Heart left ventricle (tissue), 16 donors: ENCODE results near the gene GFPT1. TPM values are rescaled to one million over a fixed set of nuclear protein-coding genes. Genes with fewer than 3 reads are reported as not detected.

ENCODE experiments used
- ATAC-seq, 4 donors: fragments of 200-7000 bp; cut with Tn5 transposase; one replicate each; pipeline ENCODE4 v1.9.1; 2020 to 2022; ENCODE audit warnings: moderate library complexity in 4 of 4, mild to moderate bottlenecking in 3 of 4, moderate number of reproducible peaks in 1 of 4
- DNase-seq, 5 donors: peaks; one replicate each; pipeline ENCODE4 v3.0.0-alpha.2; 2020
- H3K27ac ChIP-seq, 12 donors: fragments of 200-600 bp; sonication (generic) in 4 of 12; one replicate each; pipeline versions ENCODE4 v1.5.0 to v1.8.0; 2016 to 2022; ENCODE audit warnings: mild to moderate bottlenecking in 2 of 12
- H3K27me3 ChIP-seq, 9 donors: fragments of 200-600 bp; sonication (generic) in 2 of 9; one replicate each; pipeline versions ENCODE4 v1.5.1 to v1.8.0; 2016 to 2022; ENCODE audit warnings: mild to moderate bottlenecking in 3 of 9
- H3K36me3 ChIP-seq, 9 donors: fragments of 200-600 bp; sonication (generic) in 2 of 9; one replicate each; pipeline versions ENCODE4 v1.5.0 to v1.8.0; 2018 to 2022; ENCODE audit warnings: mild to moderate bottlenecking in 2 of 9
- H3K4me1 ChIP-seq, 12 donors: fragments of 200-600 bp; sonication (generic) in 4 of 12; one replicate each; pipeline versions ENCODE4 v1.5.0 to v1.8.0; 2016 to 2022; ENCODE audit warnings: mild to moderate bottlenecking in 3 of 12
- H3K4me3 ChIP-seq, 12 donors: fragments of 200-600 bp; sonication (generic) in 4 of 12; one replicate each; pipeline versions ENCODE4 v1.5.0 to v1.8.0; 2017 to 2022; ENCODE audit warnings: mild to moderate bottlenecking in 9 of 12, moderate library complexity in 4 of 12
- H3K9me3 ChIP-seq, 12 donors: fragments of 200-600 bp; sonication (generic) in 4 of 12; one replicate each; pipeline versions ENCODE4 v1.5.0 to v1.8.0; 2016 to 2022; ENCODE audit warnings: mild to moderate bottlenecking in 1 of 12
- CTCF ChIP-seq, 12 donors: fragments of 200-600 bp; sonication (generic) in 4 of 12; IDR thresholded peaks; one replicate each; pipeline versions ENCODE4 v1.5.0 to v1.8.0; 2018 to 2022; ENCODE audit warnings: antibody characterized with exemption in 12 of 12, mild to moderate bottlenecking in 5 of 12
- POLR2A ChIP-seq, 2 donors: fragments of 450-650 bp; IDR thresholded peaks; one replicate each; pipeline ENCODE4 v1.6.1; 2017; ENCODE audit warnings: antibody characterized with exemption in 2 of 2, mild to moderate bottlenecking in 2 of 2, moderate library complexity in 2 of 2
- WGBS, 4 donors: extraction: QIAGEN DNeasy Blood & Tissue Kit in 2 of 4; methylation state at CpG; one replicate each; pipeline versions ENCODE4 v1.1.5 to v1.1.7; 2013 to 2018; 5-methylcytosine and 5-hydroxymethylcytosine counted together
- intact Hi-C, 10 donors: fragments of 100-400 bp; cut with DNase I; formaldehyde crosslinking; loops; one replicate each; pipeline versions ENCODE4 v1.11.1 to v1.14.2; 2022
- polyA plus RNA-seq, 2 donors: library from polyadenylated mRNA; stranded (reverse); fragments of 200-250 nt; gene quantifications; one replicate each; pipeline ENCODE4 v1.2.3, GENCODE V29; 2013
- total RNA-seq, 9 donors: library from RNA; depleted of rRNA in 2 of 9; stranded (reverse); fragments of >200 nt in 2 of 9; fragmentation: NEBNext Ultra II Directional in 3 of 9; extraction: Animal tissue kit (Norgen Biotek cat#: 25700) in 3 of 9; gene quantifications; one replicate each; pipeline versions ENCODE4 v1.1.0 to v1.2.4, GENCODE V29; 2016 to 2023
- donor health status: ischemic (EF 13 %, LVEDD 7.1; RV severe dilation, severe dysfunction).
- donor health status: healthy with polysubstance abuse.
- donor health status: DM: no; HTN: yes; CAD: no.
- donor health status: DM: no; HTN: no; CAD: no.
- donor health status: ischemic (EF 25% LVEDD 6.9; RV normal size, moderate dysfunction).
- donor health status: ischemic (EF 25% LVEDD 5.7; RV mildly dilated, moderate dysfunction).
- donor health status: healthy.
- donor health status: DM: yes; HTN: yes; CAD: no.
- donor health status: ischemic (EF 35%, LVEDD 5.7; RV mildly dilated, moderate dysfunction).
- donor health status: nonischemic (EF 11% LVEDD 7.7; RV severe dilation, severe dysfunction).
- donor health status: DM: yes; HTN: yes; CAD: no.
- donor health status: PGD.
- donor health status: ischemic (EF 29% LVEDD 5.4; RV normal size, mild dysfunction).
- donor health status: nonischemic (EF 23%, LVEDD 6.1; RV moderate dilation, normal function).

The GFPT1 gene
- total and polyA plus RNA-seq, 11 donors, result 5.7 to 87.9 (median 46.2) TPM

DNA sequence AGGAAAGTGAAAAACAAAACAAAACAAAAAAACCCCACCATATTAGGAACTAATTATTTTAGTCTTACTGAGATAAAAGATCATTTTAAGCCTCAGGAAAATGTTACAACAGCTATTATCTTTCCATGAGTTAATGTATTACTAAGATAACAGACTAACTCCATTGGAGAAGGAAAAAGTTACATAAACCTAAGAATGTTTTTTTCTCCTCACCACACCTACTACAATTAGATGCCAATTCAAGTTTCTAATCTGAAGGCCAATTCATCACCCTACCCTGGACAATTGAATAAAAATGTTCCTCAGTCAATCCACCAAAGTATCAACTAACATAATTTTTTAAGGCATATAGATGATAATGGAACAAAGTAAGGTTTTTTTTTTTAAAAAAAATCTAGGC is 10.2 kb upstream of the GFPT1 start:
- no peak for ATAC-seq
- Histone ChIP-seq H3K27ac (peak overlapping the region in 7 of 12 donors; percentile 0 to 76 (median 59)), H3K4me3 (no peak overlapping the region), H3K4me1 (peaks cover 0 to 20% (median 5%) of the 10 kb centered on the region in 12 donors), H3K27me3 (no peaks in the 10 kb centered on the region), H3K36me3 (peaks cover 0 to 86% (median 62%) of the 10 kb centered on the region in 9 donors), H3K9me3 (no peaks in the 10 kb centered on the region)
- intact Hi-C loops, result loop anchor here in 1 of 10 donors (5.0 kb wide), 1 partner anchor 40 kb away; the partner anchor contains the start of gene NFU1
- TF ChIP-seq POLR2A (IDR thresholded peaks at IDR 0.05) (no peak), CTCF (IDR thresholded peaks at IDR 0.05) (no peak)
- DNase-seq, result no peak

GRCh38 chr2:69395866-69396265 is 8.8 kb upstream of the GFPT1 start:
- Histone ChIP-seq H3K36me3 (peaks cover 0 to 74% (median 49%) of the 10 kb centered on the region in 9 donors), H3K27me3 (no peaks in the 10 kb centered on the region), H3K4me1 (peaks cover 0 to 21% (median 5%) of the 10 kb centered on the region in 12 donors), H3K27ac (peak overlapping the region in 11 of 12 donors; percentile 14 to 76 (median 60)), H3K9me3 (no peaks in the 10 kb centered on the region), H3K4me3 (no peak overlapping the region)
- DNase-seq (no peak), ATAC-seq (peak in 3 of 4 donors; percentile 42 to 72 (median 63))
- TF ChIP-seq POLR2A (IDR thresholded peaks at IDR 0.05), result no peak
- no peak for TF ChIP-seq CTCF (IDR thresholded peaks at IDR 0.05)
- intact Hi-C loops, result loop anchor here in 1 of 10 donors (5.0 kb wide), 1 partner anchor 41 kb away; the partner anchor contains the start of gene NFU1
- 7 to 16% (median 12%) methylated on average over 1 of the region's 1 CpG for WGBS, 4 donors

- no peak overlapping the region for H3K27ac ChIP-seq
- H3K4me1 ChIP-seq, result peaks cover 0 to 24% (median 10%) of the 10 kb centered on the region in 12 donors
- DNase-seq, result no peak
- no peaks in the 10 kb centered on the region for H3K27me3 ChIP-seq
- intact Hi-C loops, result no loop called here
- peaks cover 0 to 55% (median 30%) of the 10 kb centered on the region in 9 donors for H3K36me3 ChIP-seq
- no peak for ATAC-seq
- no peak for TF ChIP-seq CTCF (IDR thresholded peaks at IDR 0.05)
- TF ChIP-seq POLR2A (IDR thresholded peaks at IDR 0.05), result no peak
- H3K9me3 ChIP-seq, result no peaks in the 10 kb centered on the region
- no peak overlapping the region for H3K4me3 ChIP-seq
Measured at GRCh38 chr2:69393963-69394362, 6.9 kb upstream of the GFPT1 start.

GRCh38 chr2:69390471-69390870 is 3.4 kb upstream of the GFPT1 start:
- H3K4me1 ChIP-seq, result peaks cover 0 to 32% (median 16%) of the 10 kb centered on the region in 12 donors
- peaks cover 0 to 25% (median 16%) of the 10 kb centered on the region in 9 donors for H3K36me3 ChIP-seq
- H3K4me3 ChIP-seq, result no peak overlapping the region
- no peak for ATAC-seq
- H3K27ac ChIP-seq, result no peak overlapping the region
- H3K27me3 ChIP-seq, result no peaks in the 10 kb centered on the region
- WGBS, 4 donors, result 81 to 87% (median 86%) methylated on average over 3 of the region's 3 CpGs
- intact Hi-C loops, result no loop called here
- TF ChIP-seq POLR2A (IDR thresholded peaks at IDR 0.05) (no peak), CTCF (IDR thresholded peaks at IDR 0.05) (no peak)
- no peak for DNase-seq
- H3K9me3 ChIP-seq, result no peaks in the 10 kb centered on the region
